Peyer's patch (tissue), 4 donors: ENCODE results near the gene DYRK4. TPM values are rescaled to one million over a fixed set of nuclear protein-coding genes. Genes with fewer than 3 reads are reported as not detected.

Experiments
- DNase-seq, 3 donors: peaks; one replicate each; pipeline ENCODE4 v3.0.0-alpha.2; 2017 to 2019
- H3K27ac ChIP-seq, 4 donors: fragments of 200-600 bp; sonication (generic); one replicate each; pipeline ENCODE4 v1.5.1; 2016 to 2019
- H3K27me3 ChIP-seq, 2 donors: fragments of 200-600 bp; sonication (generic); one replicate each; pipeline ENCODE4 v1.5.1; 2019
- H3K36me3 ChIP-seq, 3 donors: fragments of 200-600 bp; sonication (generic); one replicate each; pipeline ENCODE4 v1.5.1; 2016 to 2019
- H3K4me1 ChIP-seq, 4 donors: fragments of 200-600 bp; sonication (generic); one replicate each; pipeline ENCODE4 v1.5.1; 2016 to 2019
- H3K4me3 ChIP-seq, 4 donors: fragments of 200-600 bp; sonication (generic); 1 replicate in 3 of 4; 2 replicates in 1 of 4; pipeline ENCODE4 v1.5.1; 2016 to 2019; ENCODE audit warnings: mild to moderate bottlenecking in 1 of 4
- H3K9me3 ChIP-seq, 4 donors: fragments of 200-600 bp; sonication (generic); one replicate each; pipeline ENCODE4 v1.5.1; 2016 to 2019; ENCODE audit warnings: mild to moderate bottlenecking in 1 of 4
- POLR2A ChIP-seq, 2 donors: fragments of 450-650 bp; IDR thresholded peaks; one replicate each; pipeline ENCODE4 v1.5.1; 2017; ENCODE audit warnings: antibody characterized with exemption in 2 of 2, mild to moderate bottlenecking in 2 of 2, moderate library complexity in 2 of 2
- total RNA-seq, 4 donors: library from RNA; depleted of rRNA; stranded (reverse); fragments of >200 nt; gene quantifications; one replicate each; pipeline ENCODE4 v1.1.0, GENCODE V29; 2016
- TF ChIP-seq, protein P1 (sequence below), 6 experiments: fragments of 450-650 bp in 4 of 6; fragments of 200-600 bp in 2 of 6; sonication (generic) in 1 of 6; IDR thresholded peaks; one replicate each; pipeline ENCODE4 v1.5.1; 2017 to 2019; ENCODE audit warnings: antibody characterized with exemption in 6 of 6, mild to moderate bottlenecking in 3 of 6, moderate library complexity in 1 of 6

DYRK4 gene
- total RNA-seq, 4 donors from 2014 or later, result 13.1 to 71.0 (median 27.4) TPM

DNA sequence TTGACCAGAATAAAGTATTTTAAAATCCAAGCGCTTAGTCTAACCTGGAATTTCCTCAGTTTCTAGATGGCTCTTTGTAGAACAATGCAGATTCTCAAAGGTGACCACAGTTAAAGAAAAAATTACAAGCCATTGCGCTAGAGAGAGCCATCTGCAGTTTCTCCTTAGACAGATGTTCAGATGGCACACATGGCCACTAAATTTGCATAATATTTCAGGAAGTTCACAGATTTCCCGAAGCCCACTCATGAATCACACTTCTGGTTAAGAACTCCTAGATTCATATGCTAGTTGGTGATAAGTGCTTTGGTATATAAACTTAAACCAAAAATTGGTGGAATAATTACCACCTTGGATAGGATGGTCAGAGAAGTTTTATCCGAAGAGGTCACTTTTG is 86.1 kb downstream of the DYRK4 start:
- peaks cover 0 to 14% (median 8%) of the 10 kb centered on the region in 4 donors for H3K4me1 ChIP-seq
- no peaks in the 10 kb centered on the region for H3K36me3 ChIP-seq
- TF ChIP-seq POLR2A (IDR thresholded peaks at IDR 0.05), result no peak
- TF ChIP-seq, protein P1, sequence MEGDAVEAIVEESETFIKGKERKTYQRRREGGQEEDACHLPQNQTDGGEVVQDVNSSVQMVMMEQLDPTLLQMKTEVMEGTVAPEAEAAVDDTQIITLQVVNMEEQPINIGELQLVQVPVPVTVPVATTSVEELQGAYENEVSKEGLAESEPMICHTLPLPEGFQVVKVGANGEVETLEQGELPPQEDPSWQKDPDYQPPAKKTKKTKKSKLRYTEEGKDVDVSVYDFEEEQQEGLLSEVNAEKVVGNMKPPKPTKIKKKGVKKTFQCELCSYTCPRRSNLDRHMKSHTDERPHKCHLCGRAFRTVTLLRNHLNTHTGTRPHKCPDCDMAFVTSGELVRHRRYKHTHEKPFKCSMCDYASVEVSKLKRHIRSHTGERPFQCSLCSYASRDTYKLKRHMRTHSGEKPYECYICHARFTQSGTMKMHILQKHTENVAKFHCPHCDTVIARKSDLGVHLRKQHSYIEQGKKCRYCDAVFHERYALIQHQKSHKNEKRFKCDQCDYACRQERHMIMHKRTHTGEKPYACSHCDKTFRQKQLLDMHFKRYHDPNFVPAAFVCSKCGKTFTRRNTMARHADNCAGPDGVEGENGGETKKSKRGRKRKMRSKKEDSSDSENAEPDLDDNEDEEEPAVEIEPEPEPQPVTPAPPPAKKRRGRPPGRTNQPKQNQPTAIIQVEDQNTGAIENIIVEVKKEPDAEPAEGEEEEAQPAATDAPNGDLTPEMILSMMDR (IDR thresholded peaks at IDR 0.05), result no peak
- no peaks in the 10 kb centered on the region for H3K27me3 ChIP-seq
- no peak for DNase-seq
- H3K4me3 ChIP-seq, result peak overlapping the region; percentile 60 to 83 (median 68)
- no peaks in the 10 kb centered on the region for H3K9me3 ChIP-seq
- peak overlapping the region; percentile 78 to 84 (median 80) for H3K27ac ChIP-seq

DNA sequence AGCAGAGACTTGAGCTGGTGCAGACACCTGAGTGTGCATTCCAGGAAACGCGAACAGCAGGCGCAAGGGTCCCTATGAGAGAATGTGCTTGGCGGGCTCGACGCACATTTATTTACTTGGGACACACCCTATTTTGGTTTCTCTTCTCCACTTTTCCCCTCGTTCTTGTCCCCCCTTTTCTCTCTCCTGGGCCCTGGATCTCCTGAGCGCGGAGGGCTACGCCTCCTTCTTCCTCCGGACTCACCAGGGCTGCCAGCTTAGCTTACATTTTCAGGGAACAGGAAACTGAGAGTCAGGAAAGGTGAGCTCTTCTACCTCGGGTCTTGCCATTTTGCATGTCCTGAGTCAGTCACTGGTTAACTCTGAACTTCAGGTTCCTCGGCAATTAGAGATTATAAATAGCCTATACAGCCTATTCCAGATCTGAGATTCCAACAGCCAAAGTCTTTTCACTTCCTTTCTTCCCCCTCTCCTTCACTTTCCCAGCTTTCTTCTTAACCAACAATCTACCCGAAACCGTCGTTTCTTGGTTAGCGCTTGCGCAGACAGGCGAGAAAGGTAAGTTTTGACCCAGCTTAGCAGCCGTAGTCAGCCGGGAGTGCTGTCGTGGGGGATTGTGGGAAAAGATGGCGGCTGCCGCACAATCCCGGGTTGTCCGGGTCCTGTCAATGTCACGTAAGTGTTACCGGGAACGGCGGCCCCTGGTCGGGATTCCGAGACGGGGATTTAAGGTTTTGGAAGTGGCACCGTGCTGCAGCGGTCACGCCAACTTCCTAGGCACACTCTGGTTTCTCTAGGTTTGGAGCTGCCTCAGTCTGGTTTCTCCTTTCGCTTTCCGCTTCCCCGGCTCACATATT is 86.7 kb downstream of the DYRK4 start, which contains the start of the genes AKAP3 and NDUFA9:
AKAP3 (minus strand) TSS at position 551 of the 857 bp plus-strand sequence. CDS start 10,855 bp downstream, outside the sequence.
NDUFA9 (plus strand) TSS at position 614 of the 857 bp plus-strand sequence; CDS start at position 627, 13 bp downstream.
- TF ChIP-seq, protein P1 (IDR thresholded peaks at IDR 0.05), result peak in 1 of 6 experiments; percentile 5
- peak; percentile 36 to 49 for TF ChIP-seq POLR2A (IDR thresholded peaks at IDR 0.05)

DNA sequence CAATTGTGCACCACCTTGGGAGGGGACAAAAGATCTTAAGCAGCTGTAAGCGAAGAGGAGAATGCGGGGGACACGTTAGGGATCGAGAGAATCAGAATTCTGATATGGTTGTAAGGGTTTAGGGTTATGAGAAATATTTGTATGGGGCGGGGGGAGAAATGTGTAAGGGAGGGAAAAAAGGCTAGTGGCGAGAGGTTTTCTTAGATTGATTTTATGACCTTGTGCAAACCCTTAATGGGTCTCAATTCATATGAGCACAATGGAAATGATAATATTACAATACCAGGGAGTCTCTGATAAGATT is 87.3 kb downstream of the DYRK4 start:
- H3K27me3 ChIP-seq, result no peaks in the 10 kb centered on the region
- H3K36me3 ChIP-seq, result peaks cover 0 to 3% (median 0%) of the 10 kb centered on the region in 3 donors
- DNase-seq, result no peak
- H3K27ac ChIP-seq, result peak overlapping the region; percentile 78 to 84 (median 80)
- H3K4me3 ChIP-seq, result peak overlapping the region; percentile 60 to 83 (median 68)
- H3K9me3 ChIP-seq, result no peaks in the 10 kb centered on the region
- TF ChIP-seq, protein P1 (IDR thresholded peaks at IDR 0.05), result no peak
- TF ChIP-seq POLR2A (IDR thresholded peaks at IDR 0.05), result no peak
- H3K4me1 ChIP-seq, result peaks cover 0 to 14% (median 8%) of the 10 kb centered on the region in 4 donors

More for the DNA sequence above, 86.7 kb downstream of the DYRK4 start, which contains the start of the genes AKAP3 and NDUFA9:
- Histone ChIP-seq H3K27me3 (no peaks in the 10 kb centered on the region), H3K36me3 (no peaks in the 10 kb centered on the region), H3K4me1 (peaks cover 0 to 14% (median 8%) of the 10 kb centered on the region in 4 donors), H3K9me3 (no peaks in the 10 kb centered on the region), H3K4me3 (peak within 1 kb of the TSS; percentile 60 to 83 (median 68)), H3K27ac (peak within 1 kb of the TSS; percentile 78 to 84 (median 80))
- peak; percentile 81 to 92 (median 84) for DNase-seq

DNA sequence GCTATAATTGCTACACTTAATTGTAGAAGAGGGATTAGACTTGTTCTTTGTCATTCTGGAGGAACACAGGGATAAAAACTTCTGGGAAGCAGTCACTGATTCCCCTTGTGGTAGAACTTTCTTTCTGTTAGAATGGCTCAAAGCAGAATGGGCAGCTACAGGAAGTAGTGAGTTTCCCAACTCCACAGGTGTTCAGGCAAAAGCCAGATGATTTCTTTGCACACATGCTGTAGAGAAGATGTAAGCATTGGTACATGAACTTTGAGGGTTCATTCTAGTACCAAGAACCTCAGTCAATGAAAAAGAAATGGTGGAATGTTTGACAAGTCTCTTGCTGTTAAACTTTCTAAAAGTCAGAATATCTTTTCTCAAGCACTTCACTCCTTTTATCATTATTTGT is 91.2 kb downstream of the DYRK4 start:
- Histone ChIP-seq H3K9me3 (no peaks in the 10 kb centered on the region), H3K27me3 (no peaks in the 10 kb centered on the region), H3K4me3 (no peak overlapping the region), H3K36me3 (peaks cover 0 to 42% (median 0%) of the 10 kb centered on the region in 3 donors), H3K27ac (no peak overlapping the region), H3K4me1 (peaks cover 0 to 14% (median 8%) of the 10 kb centered on the region in 4 donors)
- TF ChIP-seq, protein P1 (IDR thresholded peaks at IDR 0.05), result no peak
- TF ChIP-seq POLR2A (IDR thresholded peaks at IDR 0.05), result no peak
- DNase-seq, result no peak

DNA sequence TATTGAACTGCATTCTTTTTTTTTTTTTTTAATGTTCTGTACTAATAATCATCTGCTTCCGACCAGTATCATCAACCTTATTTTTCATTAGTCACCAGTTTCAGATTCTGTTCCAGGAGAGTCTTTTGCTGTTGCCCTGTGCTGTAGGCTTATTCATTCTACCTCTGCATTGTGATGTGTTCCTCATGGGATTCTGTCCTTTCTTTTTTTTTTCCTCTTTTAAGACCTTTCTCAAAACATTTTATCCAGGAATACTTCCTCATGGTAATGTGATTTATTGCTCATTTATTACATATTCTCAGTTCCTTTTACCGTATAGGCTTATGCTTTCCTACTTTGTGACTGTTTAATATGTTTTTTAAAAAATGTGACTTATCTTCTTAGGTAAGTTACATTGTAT is 91.7 kb downstream of the DYRK4 start:
- Histone ChIP-seq H3K4me3 (no peak overlapping the region), H3K4me1 (peaks cover 0 to 14% (median 8%) of the 10 kb centered on the region in 4 donors), H3K27ac (no peak overlapping the region), H3K9me3 (no peaks in the 10 kb centered on the region), H3K27me3 (no peaks in the 10 kb centered on the region), H3K36me3 (peaks cover 0 to 47% (median 0%) of the 10 kb centered on the region in 3 donors)
- no peak for DNase-seq
- no peak for TF ChIP-seq POLR2A (IDR thresholded peaks at IDR 0.05)
- TF ChIP-seq, protein P1 (IDR thresholded peaks at IDR 0.05), result no peak

Other genes with a start within 250 kb of the DYRK4 start
- 1 to 10 TPM; 1.7 to 8.0 (median 3.0) TPM for gene TIGAR, start 241.0 kb upstream of the DYRK4 start, total RNA-seq
- gene FGF23, start 182.5 kb upstream of the DYRK4 start, total RNA-seq, result not detected
- gene FGF6, start 116.4 kb upstream of the DYRK4 start, total RNA-seq, result not detected
- gene RAD51AP1, start 23.3 kb upstream of the DYRK4 start, total RNA-seq, result 10 to 100 TPM in 1 of 4 donors, 1 to 10 TPM in 3; 2.3 to 35.5 (median 3.5) TPM
- 1 to 10 TPM in 2 of 4 donors, under 1 TPM in 1, not detected in 1; 0.67 to 3.0 (median 2.4) TPM for gene AKAP3, start 86.8 kb downstream of the DYRK4 start, total RNA-seq
- 10 to 100 TPM; 20.6 to 52.7 (median 34.0) TPM for gene NDUFA9, start 86.9 kb downstream of the DYRK4 start, total RNA-seq
- 10 to 100 TPM; 17.7 to 58.6 (median 31.5) TPM for gene GALNT8, start 158.2 kb downstream of the DYRK4 start, total RNA-seq